Hepatocyte (in vitro differentiated cells): ENCODE data around the gene EXOC3L1. TPM values are rescaled to one million over a fixed set of nuclear protein-coding genes. Genes with fewer than 3 reads are reported as not detected.

ENCODE experiments used
- DNase-seq: peaks from one replicate; pipeline ENCODE4 v3.0.0-alpha.2; 2016; ENCODE audit warnings: low spot score
- H2AFZ ChIP-seq: fragments of 200-600 bp; sonication (generic); 2 replicates; pipeline ENCODE4 v1.6.0; 2016; ENCODE audit warnings: antibody characterized with exemption, mild to moderate bottlenecking
- H3K27ac ChIP-seq: fragments of 200-600 bp; sonication (generic); 2 replicates; pipeline ENCODE4 v1.5.1; 2016; ENCODE audit warnings: mild to moderate bottlenecking
- H3K27me3 ChIP-seq: fragments of 200-600 bp; sonication (generic); 2 replicates; pipeline ENCODE4 v1.6.1; 2016
- H3K36me3 ChIP-seq: fragments of 200-600 bp; sonication (generic); replicated peaks from 2 replicates; pipeline ENCODE4 v1.5.1; 2016; ENCODE audit warnings: low read depth; ENCODE audit not compliant: insufficient read depth
- H3K4me1 ChIP-seq: fragments of 200-600 bp; sonication (generic); 2 replicates; pipeline ENCODE4 v1.5.1; 2016; ENCODE audit warnings: mild to moderate bottlenecking, moderate library complexity; ENCODE audit not compliant: insufficient read depth
- H3K4me2 ChIP-seq: fragments of 200-600 bp; sonication (generic); 2 replicates; pipeline ENCODE4 v1.6.0; 2016
- H3K4me3 ChIP-seq: fragments of 200-600 bp; sonication (generic); 2 replicates; pipeline ENCODE4 v1.5.1; 2016; ENCODE audit warnings: mild to moderate bottlenecking
- H3K79me2 ChIP-seq: fragments of 200-600 bp; sonication (generic); 2 replicates; pipeline ENCODE4 v1.6.0; 2017; ENCODE audit warnings: mild to moderate bottlenecking
- H3K9me2 ChIP-seq: fragments of 200-600 bp; sonication (generic); replicated peaks from 2 replicates; pipeline ENCODE4 v1.6.0; 2017; ENCODE audit warnings: mild to moderate bottlenecking; ENCODE audit not compliant: insufficient read depth
- H3K9me3 ChIP-seq: fragments of 200-600 bp; sonication (generic); 2 replicates; pipeline ENCODE4 v1.5.1; 2016; ENCODE audit warnings: low read depth, mild to moderate bottlenecking
- H4K20me1 ChIP-seq: fragments of 200-600 bp; sonication (generic); 2 replicates; pipeline ENCODE4 v1.6.0; 2016; ENCODE audit warnings: mild to moderate bottlenecking; ENCODE audit not compliant: insufficient read depth, poor library complexity, severe bottlenecking
- CTCF ChIP-seq: fragments of 200-600 bp; sonication (generic); IDR thresholded peaks from 2 replicates; pipeline ENCODE4 v1.5.1; 2016; ENCODE audit warnings: antibody characterized with exemption, mild to moderate bottlenecking; ENCODE audit not compliant: poor library complexity
- EZH2 ChIP-seq: fragments of 200-600 bp; sonication (generic); IDR thresholded peaks from 2 replicates; pipeline ENCODE4 v1.6.1; 2016; ENCODE audit warnings: antibody characterized with exemption, mild to moderate bottlenecking, borderline replicate concordance
- EZH2phosphoT487 ChIP-seq: fragments of 200-600 bp; sonication (generic); IDR thresholded peaks from one replicate; pipeline ENCODE4 v1.6.1; 2018; ENCODE audit warnings: antibody characterized with exemption, mild to moderate bottlenecking, low read depth, moderate library complexity; ENCODE audit not compliant: unreplicated experiment, severe bottlenecking
- WGBS: methylation state at CpG from one replicate; pipeline ENCODE4 v1.1.6; 2016; ENCODE audit warnings: low lambda C conversion rate; ENCODE audit errors: missing lambda C conversion rate; 5-methylcytosine and 5-hydroxymethylcytosine counted together
- polyA plus RNA-seq: library from polyadenylated mRNA; unstranded; fragments of >200 nt; fragmentation: Nextera tagmentation; extraction: Ambion mirVana; gene quantifications from 2 replicates; pipeline ENCODE4 v1.2.1, GENCODE V29; 2016
- total RNA-seq: library from RNA; depleted of rRNA; stranded (reverse); fragments of >200 nt; gene quantifications from 2 replicates; pipeline ENCODE4 v1.2.3, GENCODE V29; 2014

Gene EXOC3L1
- total and polyA plus RNA-seq, 2 experiments from 2014 or later, result 0.33 to 2.0 TPM

GRCh38 chr16:67206838-67207248 lies 16.9 kb upstream of the EXOC3L1 start:
- H3K4me2 ChIP-seq, result no peak overlapping the region
- H3K4me3 ChIP-seq, result no peak overlapping the region
- no peaks in the 10 kb centered on the region for H3K9me3 ChIP-seq
- H3K79me2 ChIP-seq, result no peaks in the 10 kb centered on the region
- H3K4me1 ChIP-seq, result no peaks in the 10 kb centered on the region
- H3K27ac ChIP-seq, result no peak overlapping the region
- TF ChIP-seq EZH2 (no peak), CTCF (no peak), EZH2phosphoT487 (no peak)
- no peak overlapping the region for H2AFZ ChIP-seq
- H3K36me3 ChIP-seq, result no peaks in the 10 kb centered on the region
- H4K20me1 ChIP-seq, result no peaks in the 10 kb centered on the region
- no peak for DNase-seq
- H3K9me2 ChIP-seq, result no peaks in the 10 kb centered on the region
- WGBS, result 73% methylated on average over 3 of the region's 3 CpGs
- H3K27me3 ChIP-seq, result no peaks in the 10 kb centered on the region

GRCh38 chr16:67206129-67206837 lies 16.3 kb upstream of the EXOC3L1 start:
- H3K27me3 ChIP-seq, result no peaks in the 10 kb centered on the region
- H3K9me2 ChIP-seq, result no peaks in the 10 kb centered on the region
- H4K20me1 ChIP-seq, result no peaks in the 10 kb centered on the region
- H3K4me1 ChIP-seq, result no peaks in the 10 kb centered on the region
- H3K4me3 ChIP-seq, result no peak overlapping the region
- no peaks in the 10 kb centered on the region for H3K36me3 ChIP-seq
- DNase-seq, result no peak
- H2AFZ ChIP-seq, result no peak overlapping the region
- no peak overlapping the region for H3K27ac ChIP-seq
- no peaks in the 10 kb centered on the region for H3K9me3 ChIP-seq
- 96% methylated on average over 8 of the region's 8 CpGs for WGBS
- no peak overlapping the region for H3K4me2 ChIP-seq
- TF ChIP-seq EZH2phosphoT487 (no peak), CTCF (no peak), EZH2 (no peak)
- H3K79me2 ChIP-seq, result no peaks in the 10 kb centered on the region

GRCh38 chr16:67204076-67204475 lies 14.1 kb upstream of the EXOC3L1 start:
- no peaks in the 10 kb centered on the region for H4K20me1 ChIP-seq
- H3K4me3 ChIP-seq, result no peak overlapping the region
- no peak for TF ChIP-seq EZH2
- no peak for TF ChIP-seq EZH2phosphoT487
- no peak for TF ChIP-seq CTCF
- H3K36me3 ChIP-seq, result no peaks in the 10 kb centered on the region
- 94% methylated on average over 4 of the region's 4 CpGs for WGBS
- H3K4me2 ChIP-seq, result no peak overlapping the region
- H3K27ac ChIP-seq, result no peak overlapping the region
- no peaks in the 10 kb centered on the region for H3K79me2 ChIP-seq
- no peaks in the 10 kb centered on the region for H3K9me3 ChIP-seq
- H2AFZ ChIP-seq, result no peak overlapping the region
- no peaks in the 10 kb centered on the region for H3K27me3 ChIP-seq
- no peaks in the 10 kb centered on the region for H3K4me1 ChIP-seq
- no peak for DNase-seq
- H3K9me2 ChIP-seq, result no peaks in the 10 kb centered on the region
